HG03342 (cell line): Measurements from ENCODE around the gene YARS1.
"Not testable (repeated sequence)": the region's sequence is repeated elsewhere in the genome, so short reads cannot be mapped to it uniquely, and the experiment has no call there.

ENCODE experiments used
- ATAC-seq: cut with Tn5 transposase; IDR thresholded peaks from one replicate; pipeline ENCODE4 v1.9.1; 2021; ENCODE audit warnings: mild to moderate bottlenecking, moderate library complexity; ENCODE audit not compliant: unreplicated experiment

YARS1 gene

DNA sequence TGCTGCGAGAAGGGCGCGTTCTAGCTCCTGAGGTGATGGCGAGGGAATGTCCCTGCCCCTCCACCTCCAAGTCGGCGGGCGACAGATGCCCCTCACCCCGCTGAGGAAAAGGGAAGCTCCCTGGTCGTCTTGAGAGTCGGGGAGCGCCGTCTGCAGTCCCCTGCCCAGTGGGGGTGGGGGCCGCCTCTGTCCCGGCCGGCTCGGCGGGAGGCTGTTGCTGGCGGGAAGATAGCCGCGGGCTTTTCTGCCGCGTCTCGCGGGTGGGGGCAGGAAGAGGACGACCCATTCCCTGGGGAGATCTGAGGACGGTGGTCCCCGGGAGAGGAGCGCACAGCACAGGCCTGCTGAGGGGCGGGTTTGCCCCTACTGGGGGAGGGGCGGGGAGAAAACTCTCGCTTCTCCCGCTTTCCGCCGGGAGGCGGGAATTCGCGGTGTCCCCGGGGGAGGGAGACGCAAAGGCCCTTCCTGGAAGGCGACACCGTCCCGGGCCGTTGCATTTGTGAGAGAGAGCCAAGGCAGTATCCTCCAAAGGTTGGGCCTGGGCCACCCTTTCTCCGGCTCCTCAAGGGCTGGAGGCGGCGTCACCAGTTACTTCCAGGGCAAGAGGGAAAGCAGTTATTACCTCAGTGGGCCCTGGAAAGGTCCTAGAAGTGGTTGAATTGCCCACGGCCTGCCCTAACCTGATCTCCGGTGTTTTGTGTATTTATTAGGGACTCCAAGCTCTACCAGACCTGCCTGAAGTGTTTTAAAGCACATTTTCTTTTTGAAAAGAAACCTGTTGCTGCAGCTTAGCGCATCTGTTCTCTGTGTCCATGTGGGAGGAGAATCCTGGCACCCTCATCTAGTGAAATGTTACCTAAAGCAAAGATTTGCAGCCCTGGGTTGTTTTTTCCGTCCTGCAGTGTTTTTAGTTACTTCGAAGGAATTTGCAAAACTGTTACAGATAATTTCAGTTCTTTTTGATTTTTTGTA is 943 bp upstream of the YARS1 start:
- ATAC-seq, result peak; percentile 13

DNA sequence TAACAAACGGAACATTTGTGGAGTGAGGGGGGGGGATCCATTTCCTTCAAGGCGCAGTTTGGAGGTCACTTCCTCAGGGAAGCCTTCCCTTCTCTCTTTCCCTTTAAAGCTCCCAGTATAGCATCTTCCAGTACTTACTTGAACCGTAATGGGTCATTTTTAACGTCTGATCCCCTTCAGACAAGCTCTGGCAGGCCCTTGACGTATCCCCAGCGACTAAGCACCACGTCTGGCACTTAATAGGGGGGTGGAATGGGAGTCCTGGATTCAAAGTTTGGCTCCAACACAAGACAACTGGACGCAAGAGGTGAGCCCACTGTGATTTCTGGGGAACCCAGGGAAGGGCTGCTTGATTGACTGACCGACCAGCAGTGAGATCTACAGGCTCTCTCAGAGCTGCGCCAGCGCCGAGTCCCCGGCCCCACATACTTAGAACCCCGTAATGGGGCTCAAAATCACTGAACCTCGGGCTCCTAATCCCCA is 441 bp downstream of the YARS1 start:
- peak; percentile 12 for ATAC-seq

DNA sequence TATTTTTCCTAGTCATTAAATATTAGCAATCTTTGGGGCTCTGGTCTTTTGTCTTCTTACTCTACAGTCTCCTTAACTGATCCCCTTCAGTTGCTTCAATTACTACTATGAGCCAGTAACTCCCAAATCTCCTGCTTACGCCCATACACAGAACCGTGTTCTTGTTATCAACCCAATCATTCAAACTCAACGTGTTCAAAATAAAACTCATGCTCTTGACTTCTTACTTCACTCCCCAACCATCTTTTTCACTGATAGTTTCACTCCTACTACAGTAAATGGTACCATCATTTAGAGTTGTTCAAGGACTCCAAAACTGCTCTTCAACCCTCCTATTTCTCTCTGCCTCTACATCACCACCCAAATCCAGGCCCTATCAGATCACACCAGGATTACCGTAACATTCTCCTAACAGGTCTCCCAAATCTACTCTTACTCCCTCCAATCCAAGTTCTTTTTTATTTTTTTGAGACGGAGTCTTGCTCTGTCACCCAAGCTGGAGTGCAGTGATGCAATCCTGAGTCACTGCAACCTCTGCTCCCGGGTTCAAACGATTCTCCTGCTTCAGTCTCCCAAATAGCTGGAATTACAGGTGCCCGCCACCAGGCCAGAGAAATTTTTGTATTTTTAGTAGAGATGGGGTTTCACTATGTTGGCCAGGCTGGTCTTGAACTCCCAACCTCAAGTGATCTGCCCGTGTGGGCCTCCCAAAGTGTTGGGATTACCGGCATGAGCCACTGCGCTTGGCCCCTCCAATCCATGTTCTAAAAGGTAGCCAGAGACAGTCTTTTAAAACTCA is 3.0 kb downstream of the YARS1 start:
- no peak for ATAC-seq

DNA sequence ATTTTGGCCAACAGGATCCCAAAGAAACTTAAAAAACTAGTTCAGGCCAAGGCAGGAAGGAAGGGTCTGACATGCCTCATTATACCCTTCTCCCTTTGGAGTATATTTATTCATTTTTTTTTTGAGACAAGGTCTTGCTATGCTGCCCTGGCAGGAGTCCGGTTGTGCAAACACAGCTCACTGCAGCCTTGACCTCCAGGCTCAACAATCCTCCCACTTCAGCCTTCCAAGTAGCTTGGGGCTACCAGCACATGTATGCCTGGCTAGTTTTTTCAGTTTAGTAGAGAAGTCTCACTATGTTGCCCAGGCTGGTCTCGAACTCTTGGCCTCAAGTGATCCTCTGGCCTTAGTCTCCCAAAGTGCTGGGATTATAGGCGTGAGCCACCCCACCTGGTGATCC is 5.2 kb downstream of the YARS1 start:
- ATAC-seq, result no peak

DNA sequence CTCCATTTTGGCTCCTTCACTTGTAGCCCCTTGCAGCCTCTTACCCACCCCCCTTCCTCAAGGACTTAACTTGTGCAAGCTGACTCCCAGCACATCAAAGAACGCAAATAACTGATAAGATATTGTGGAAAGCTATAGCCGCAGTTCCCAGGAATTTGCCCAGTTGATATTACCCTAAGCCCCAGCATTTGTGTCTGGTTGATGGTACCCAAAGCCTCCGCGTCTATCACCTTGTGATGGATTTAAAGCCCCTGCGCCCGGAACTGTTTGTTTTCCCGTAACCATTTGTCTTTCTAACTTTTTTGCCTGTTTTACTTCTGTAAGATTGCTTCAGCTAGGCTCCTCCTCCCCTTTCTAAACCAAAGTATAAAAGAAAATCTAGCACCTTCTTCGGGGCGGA is 5.9 kb downstream of the YARS1 start:
- ATAC-seq, result no peak

DNA sequence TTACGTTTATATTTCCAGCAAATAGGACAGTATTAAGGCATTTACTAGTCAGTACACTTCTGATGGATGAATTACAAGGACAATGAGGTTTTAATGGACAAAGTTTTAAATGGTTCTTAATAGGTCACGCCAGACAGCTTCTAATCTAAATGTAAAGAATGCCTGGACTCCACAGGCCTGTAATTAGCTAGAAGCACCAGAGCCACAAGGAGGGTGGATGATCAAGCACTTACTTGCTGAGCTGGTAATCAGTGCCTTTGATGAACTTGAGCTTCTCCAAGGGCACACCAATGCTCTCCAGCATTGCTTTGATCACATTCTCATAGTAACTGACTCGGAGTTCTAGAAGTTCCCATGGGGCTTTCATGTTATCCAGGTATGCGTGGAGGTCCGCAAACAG is 6.8 kb downstream of the YARS1 start:
- ATAC-seq, result no peak

DNA sequence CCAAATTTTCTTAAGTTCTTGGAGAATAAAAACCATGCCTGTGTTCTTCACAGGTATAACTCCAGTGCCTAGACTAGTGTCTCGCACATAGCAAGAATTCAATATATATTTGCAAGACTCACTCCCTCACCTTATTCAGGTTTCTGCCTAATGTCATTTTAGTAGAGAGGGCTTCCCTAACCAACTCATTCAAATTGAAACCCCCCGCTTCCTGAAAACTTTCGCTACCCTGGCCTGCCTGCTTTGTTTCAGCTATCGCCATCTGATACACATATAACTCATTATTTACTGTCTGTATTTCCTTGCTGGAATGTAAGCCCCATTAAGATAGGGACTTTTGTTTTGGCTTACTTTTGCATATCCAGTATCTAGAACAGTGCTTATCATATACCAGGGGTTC is 8.6 kb downstream of the YARS1 start:
- ATAC-seq, result no peak

DNA sequence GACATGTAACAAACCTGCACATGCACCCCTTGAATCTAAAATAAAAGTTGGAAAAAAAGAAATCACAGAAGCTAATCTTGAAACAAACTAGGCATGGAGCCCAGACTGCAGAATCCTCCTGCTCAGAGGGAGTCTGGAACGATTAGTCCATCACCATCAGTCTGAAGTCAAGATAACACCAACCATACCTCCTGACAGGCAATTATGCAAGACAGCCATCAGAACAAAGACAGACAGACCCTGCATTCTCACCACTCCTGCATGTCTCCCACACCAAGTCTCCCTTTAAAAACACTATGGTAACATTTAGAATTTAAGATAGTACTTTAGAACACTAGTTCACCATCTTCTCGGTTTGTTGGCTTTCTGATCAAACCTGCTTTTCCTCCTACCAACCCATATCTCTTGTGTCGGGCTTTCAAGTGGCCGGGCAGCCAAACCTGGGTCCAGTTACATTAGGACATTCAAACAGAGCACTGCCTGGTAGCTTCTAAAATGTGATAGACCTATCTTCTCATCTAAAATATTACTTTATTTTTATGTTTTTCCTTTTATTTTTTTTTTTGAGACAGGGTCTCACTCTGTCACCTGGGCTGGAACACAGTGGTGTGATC is 10.1 kb downstream of the YARS1 start:
- no peak for ATAC-seq

DNA sequence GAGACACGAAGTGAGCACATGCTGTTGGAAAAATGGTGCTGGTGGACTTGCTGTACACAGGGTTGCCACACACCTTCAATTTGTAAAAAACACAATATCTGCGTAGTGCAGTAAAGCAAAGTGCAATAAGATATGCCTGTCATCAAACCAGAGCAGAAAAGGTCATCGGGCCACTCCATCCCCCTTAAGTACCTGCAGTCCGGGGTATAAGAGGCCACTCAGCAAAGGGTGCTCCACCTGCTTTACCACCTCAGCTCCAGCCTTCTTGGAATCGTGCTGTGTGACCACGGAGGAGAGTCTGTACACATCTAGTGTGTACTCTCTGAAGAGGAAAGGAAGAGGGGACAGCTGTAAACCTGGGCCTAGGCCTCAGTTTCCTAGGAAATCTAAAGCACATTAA is 10.9 kb downstream of the YARS1 start:
- ATAC-seq, result no peak

DNA sequence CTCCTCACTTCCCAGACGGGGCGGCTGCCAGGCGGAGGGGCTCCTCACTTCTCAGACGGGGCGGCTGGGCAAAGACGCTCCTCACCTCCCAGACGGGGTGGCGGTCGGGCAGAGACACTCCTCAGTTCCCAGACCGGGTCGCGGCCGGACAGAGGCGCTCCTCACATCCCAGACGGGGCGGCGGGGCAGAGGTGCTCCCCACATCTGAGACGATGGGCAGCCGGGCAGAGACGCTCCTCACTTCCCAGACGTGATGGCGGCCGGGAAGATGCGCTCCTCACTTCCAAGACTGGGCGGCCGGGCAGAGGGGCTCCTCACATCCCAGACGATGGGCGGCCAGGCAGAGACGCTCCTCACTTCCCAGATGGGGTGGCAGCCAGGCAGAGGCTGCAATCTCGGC is 12.7 kb downstream of the YARS1 start:
- not testable (repeated sequence) for ATAC-seq

DNA sequence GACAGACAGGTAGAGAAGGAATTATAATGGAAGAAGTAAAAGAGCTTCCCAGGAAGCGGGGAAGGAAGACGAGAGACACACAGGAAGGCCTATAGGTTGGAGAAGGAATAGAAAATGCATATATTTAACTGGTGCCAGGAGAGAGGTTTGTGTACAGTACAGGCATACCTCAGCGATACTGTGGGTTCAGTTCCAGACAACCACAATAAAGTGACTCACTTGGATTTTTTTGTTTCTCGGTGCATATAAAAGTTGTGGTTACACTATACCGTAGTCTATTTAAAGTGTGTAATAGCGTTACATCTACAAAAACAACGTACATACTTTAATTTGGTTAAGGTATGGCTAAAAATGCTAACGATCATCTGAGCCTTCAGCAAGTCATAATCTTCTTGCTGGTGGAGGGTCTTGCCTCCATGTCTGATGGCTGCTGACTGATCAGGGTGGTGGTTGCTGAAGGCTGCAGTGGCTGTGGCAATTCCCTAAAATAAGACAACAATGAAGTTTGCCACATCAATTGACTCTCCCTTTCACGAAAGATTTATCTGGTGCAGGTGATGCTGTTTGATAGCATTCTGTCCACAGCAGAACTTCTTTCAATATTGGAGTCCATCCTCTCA is 16.0 kb downstream of the YARS1 start:
- ATAC-seq, result no peak

DNA sequence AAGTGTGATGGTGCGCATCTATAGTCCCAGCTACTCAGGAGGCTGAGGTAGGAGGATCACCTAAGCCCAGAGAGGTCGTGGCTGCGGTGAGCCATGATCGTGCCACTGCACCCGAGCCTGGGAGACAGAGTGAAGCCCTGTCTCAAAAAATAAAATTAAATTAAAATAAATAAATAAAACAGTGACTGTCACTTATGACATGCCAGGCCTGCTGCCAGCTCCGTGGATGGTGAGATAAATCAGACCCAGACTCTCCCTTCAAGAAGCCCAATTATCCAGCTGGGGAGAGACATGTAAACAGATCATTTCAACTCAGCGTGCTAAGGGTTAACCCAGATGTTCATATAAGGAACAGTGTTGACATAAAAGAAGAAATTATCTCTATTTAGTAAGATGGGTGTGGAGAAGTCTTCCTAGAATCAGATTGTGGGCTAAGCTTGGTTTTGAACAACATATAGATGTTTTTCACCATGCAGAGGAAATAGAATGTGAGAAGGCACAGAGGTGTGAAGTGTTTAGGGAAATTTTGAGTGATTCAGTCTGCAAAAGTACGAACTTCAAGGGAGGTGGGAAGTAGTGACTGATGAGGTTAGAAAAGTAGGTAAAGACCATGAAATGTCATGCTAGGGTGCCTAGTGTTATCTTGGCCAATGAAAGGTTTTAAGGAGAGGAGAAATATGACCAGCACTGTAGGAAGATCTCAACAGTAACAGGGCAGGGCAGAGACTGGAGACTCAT is 18.3 kb downstream of the YARS1 start:
- no peak for ATAC-seq

DNA sequence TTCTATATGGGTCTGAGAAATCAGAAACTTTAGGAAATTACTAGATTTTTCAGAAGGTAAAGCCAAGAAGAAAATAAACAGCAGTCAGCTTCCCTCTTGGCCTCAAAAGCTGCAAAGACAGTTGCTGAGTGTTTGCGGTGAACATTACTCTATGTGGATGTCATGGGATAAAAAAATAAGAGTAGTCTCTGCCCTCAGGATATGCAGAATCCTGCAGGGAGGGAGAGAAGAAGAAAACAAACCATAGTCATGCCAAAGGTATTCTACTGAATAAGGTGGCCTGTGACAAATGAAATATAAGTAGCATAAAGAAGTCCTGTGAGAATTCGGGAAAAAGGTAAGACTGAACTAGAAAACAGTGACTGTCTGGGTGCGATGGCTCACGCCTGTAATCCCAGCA is 19.0 kb downstream of the YARS1 start:
- no peak for ATAC-seq

DNA sequence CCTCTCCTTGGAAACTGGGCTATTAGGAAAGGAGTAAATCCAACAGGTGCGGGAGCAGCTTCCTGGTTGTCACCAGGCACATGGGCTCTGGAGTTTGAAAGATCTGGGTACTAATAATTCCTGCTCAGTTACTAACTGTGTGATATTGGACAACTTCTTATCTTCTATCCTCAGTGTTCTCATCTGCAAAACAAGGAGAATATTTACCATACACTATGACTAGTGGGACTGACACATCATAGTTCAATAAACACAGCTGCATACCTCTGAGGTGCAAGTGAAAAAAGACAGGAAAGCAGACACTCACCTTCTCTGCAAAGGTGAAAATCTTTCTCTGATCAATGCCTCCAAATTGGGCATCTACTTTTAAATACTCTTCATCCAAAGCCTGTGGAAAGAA is 19.7 kb downstream of the YARS1 start:
- no peak for ATAC-seq

DNA sequence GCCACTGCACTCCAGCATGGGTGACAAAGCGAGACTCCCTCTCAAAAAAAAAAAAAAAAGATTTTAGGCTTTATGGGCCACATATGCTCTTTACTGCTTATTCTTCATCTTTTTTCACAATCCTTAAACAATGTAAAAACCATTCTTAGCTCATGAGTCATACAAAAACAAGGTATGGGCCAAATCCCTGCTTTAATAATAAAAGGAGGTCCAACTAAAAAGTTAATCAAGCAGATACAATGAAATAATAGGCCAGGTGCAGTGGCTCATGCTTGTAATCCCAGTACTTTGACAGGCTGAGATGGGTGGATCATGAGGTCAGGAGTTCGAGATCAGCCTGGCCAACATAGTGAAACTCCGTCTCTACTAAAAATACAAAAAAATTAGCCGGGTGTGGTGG is 21.4 kb downstream of the YARS1 start:
- ATAC-seq, result not testable (repeated sequence)

DNA sequence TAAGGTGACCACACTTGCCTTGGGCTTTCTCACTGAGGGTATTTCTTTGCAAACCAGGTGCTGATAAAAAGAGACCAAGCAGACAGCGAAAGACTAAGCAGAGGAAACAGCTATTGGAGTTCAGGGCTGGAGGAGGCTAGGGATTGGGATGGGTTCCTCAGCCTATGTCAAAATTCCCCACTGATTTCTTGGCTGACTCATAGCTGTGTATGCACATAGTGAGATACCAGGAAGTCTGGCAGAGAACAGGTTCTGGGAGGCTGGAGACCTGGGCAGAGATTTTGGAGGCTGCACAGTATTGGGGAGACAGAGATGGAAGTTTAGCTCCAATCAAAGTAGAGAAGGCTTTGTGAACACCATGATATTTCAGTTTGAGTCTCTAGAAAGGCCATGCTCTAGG is 25.3 kb downstream of the YARS1 start:
- ATAC-seq, result no peak

DNA sequence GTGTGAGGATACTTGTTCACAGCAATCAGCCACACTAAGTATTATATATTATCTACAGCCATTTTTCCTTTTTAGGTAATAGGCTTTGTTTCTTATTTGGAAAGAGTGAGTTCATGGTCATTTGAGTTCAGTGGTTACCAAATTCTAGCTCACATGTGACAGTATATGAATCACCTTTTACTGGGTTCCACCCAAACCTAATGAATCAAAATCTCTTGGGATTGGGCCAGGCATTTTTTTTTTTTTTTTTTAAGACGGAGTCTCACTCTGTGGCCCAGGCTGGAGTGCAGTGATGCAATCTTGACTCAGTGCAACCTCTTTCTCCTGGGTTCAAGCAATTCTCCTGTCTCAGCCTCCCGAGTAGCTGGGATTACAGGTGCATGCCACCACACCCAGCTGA is 27.8 kb downstream of the YARS1 start:
- ATAC-seq, result not testable (repeated sequence)

DNA sequence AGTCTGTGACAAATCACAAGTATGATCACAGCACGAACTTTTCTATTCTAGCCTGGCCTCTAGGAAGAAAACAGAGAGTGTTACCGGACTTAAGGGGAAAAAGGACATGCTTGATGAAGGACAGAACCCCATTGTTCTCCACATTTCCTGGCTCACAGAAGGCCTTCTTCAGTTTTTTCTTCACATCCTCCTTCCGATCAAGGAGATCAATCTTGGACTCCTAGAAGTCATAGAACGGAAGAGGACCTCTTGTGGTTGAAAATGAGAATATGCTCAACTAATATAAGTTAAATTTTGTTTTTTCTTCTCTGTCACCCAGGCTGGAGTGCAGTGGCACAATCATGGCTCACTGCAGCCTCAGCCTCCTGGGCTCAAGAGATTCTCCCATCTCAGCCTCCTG is 30.3 kb downstream of the YARS1 start:
- ATAC-seq, result no peak

DNA sequence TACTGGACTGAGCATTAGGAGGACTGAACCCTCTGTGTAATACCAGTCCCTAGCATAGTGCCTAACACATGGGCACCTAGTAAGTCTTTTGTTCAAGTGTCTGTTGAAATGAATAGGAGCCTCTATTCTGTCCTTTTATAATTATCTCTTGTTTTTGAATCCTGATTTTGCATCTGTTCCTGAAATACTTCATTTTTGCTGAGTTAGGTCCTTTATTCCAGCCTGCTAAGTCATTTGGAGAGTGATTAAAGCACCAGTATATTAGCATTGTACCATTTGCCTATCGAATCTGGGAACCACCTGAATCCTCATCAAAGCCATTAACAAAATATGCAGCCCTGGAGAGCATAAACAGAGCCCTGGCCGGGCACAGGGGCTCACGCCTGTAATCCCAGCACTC is 32.3 kb downstream of the YARS1 start:
- ATAC-seq, result no peak

DNA sequence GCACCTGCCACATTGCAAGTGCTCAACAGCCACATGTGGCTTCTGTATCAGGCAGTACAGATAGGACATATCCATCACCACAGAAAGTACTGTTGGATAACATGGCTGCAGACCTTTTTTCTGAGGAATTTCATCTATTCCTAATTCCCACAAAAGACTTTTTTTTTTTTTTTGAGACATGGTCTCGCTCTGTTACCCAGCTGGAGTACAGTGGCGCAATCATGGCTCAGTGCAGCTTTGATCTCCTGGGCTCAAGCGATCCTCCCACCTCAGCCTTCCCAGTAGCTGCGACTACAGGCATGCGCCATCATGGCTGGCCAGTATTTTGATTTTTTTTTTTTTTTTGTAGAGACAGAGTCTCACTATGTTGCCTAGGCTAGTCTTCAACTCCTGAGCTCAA is 33.3 kb downstream of the YARS1 start:
- no peak for ATAC-seq
